WTC11 (cell line): Measurements from ENCODE around the gene ZFP62. TPM values are rescaled to one million over a fixed set of nuclear protein-coding genes. Genes with fewer than 3 reads are reported as not detected.

Experiments
- ATAC-seq: fragments of 200-7000 bp; cut with Tn5 transposase; 2 replicates; pipeline ENCODE4 v1.10.0; 2021; ENCODE audit warnings: mild to moderate bottlenecking, moderate library complexity
- CTCF ChIA-PET: fragments of 300-600 bp; sonication (Branson Sonifier 250); formaldehyde crosslinking; loops from one replicate; lab custom pipeline; 2021; ENCODE audit warnings: antibody characterized with exemption; lab: Charles Lee
- POLR2A ChIA-PET: fragments of 350-600 bp; sonication (Branson Sonifier 250); formaldehyde crosslinking; loops from one replicate; lab custom pipeline; 2021; ENCODE audit warnings: antibody characterized with exemption; lab: Charles Lee
- DNase-seq: peaks from one replicate; pipeline ENCODE4 v3.0.0; 2021; ENCODE audit warnings: low spot score
- H3K27ac Mint-ChIP-seq: 2 replicates; pipeline ENCODE4 v1.8.0; 2021; ENCODE audit warnings: mixed read lengths
- H3K27me3 Mint-ChIP-seq: 2 replicates; pipeline ENCODE4 v1.8.0; 2021; ENCODE audit warnings: low read depth, mild to moderate bottlenecking, moderate library complexity, mixed read lengths
- H3K36me3 Mint-ChIP-seq: 2 replicates; pipeline ENCODE4 v1.8.0; 2021; ENCODE audit warnings: mixed read lengths
- H3K4me1 Mint-ChIP-seq: 2 replicates; pipeline ENCODE4 v1.8.0; 2022; ENCODE audit warnings: mixed read lengths
- H3K4me3 Mint-ChIP-seq: 2 replicates; pipeline ENCODE4 v1.8.0; 2021; ENCODE audit warnings: mild to moderate bottlenecking, moderate library complexity, mixed read lengths
- H3K9me3 Mint-ChIP-seq: 2 replicates; pipeline ENCODE4 v1.8.0; 2021; ENCODE audit warnings: mixed read lengths
- AR ChIP-seq: fragments of 250-450 bp; sonication (Bioruptor Pico); IDR thresholded peaks from 2 replicates; pipeline ENCODE4 v1.9.0; 2021; ENCODE audit warnings: mild to moderate bottlenecking
- ATF1 ChIP-seq: sonication (generic); formaldehyde crosslinking; IDR thresholded peaks from 2 replicates; pipeline ENCODE4 v1.8.1; 2023; ENCODE audit warnings: mild to moderate bottlenecking, moderate library complexity, missing genetic modification reagents
- CBFB ChIP-seq: sonication (generic); formaldehyde crosslinking; IDR thresholded peaks from 2 replicates; pipeline ENCODE4 v1.8.1; 2022; ENCODE audit warnings: mild to moderate bottlenecking, low read depth, missing genetic modification reagents
- FOXP1 ChIP-seq: sonication (generic); formaldehyde crosslinking; IDR thresholded peaks from 2 replicates; pipeline ENCODE4 v1.8.0; 2022; ENCODE audit warnings: missing genetic modification reagents, mild to moderate bottlenecking, moderate library complexity, borderline replicate concordance
- HMGXB4 ChIP-seq: sonication (generic); formaldehyde crosslinking; IDR thresholded peaks from 2 replicates; pipeline ENCODE4 v1.8.1; 2023; ENCODE audit warnings: mild to moderate bottlenecking, moderate library complexity, missing genetic modification reagents
- IRF2 ChIP-seq: sonication (generic); formaldehyde crosslinking; IDR thresholded peaks from 2 replicates; pipeline ENCODE4 v1.8.0; 2022; ENCODE audit warnings: low read depth, missing genetic modification reagents, borderline replicate concordance
- RELA ChIP-seq: sonication (generic); formaldehyde crosslinking; IDR thresholded peaks from 2 replicates; pipeline ENCODE4 v1.8.1; 2022; ENCODE audit warnings: missing genetic modification reagents, mild to moderate bottlenecking, borderline replicate concordance
- SMAD4 ChIP-seq: sonication (generic); formaldehyde crosslinking; IDR thresholded peaks from 2 replicates; pipeline ENCODE4 v1.8.0; 2022; ENCODE audit warnings: mild to moderate bottlenecking, missing genetic modification reagents
- ZNF219 ChIP-seq: sonication (generic); formaldehyde crosslinking; IDR thresholded peaks from 2 replicates; pipeline ENCODE4 v1.8.0; 2023; ENCODE audit warnings: missing genetic modification reagents, mild to moderate bottlenecking, borderline replicate concordance
- ZNF263 ChIP-seq: sonication (generic); formaldehyde crosslinking; IDR thresholded peaks from 2 replicates; pipeline ENCODE4 v1.8.1; 2022; ENCODE audit warnings: low read depth, mild to moderate bottlenecking, moderate library complexity, missing genetic modification reagents
- ZNF532 ChIP-seq: fragments of 250-450 bp; sonication (Bioruptor Pico); IDR thresholded peaks from 2 replicates; pipeline ENCODE4 v1.9.0; 2021; ENCODE audit warnings: mild to moderate bottlenecking, borderline replicate concordance
- ZSCAN18 ChIP-seq: fragments of 250-450 bp; sonication (Bioruptor Pico); IDR thresholded peaks from 2 replicates; pipeline ENCODE4 v2.1.2; 2022; ENCODE audit warnings: mild to moderate bottlenecking, moderate library complexity
- total RNA-seq: library from RNA; stranded (reverse); gene quantifications from 3 replicates; pipeline ENCODE4 v1.2.3, GENCODE V29; 2021

The ZFP62 gene
- total RNA-seq, 1 experiment from 2014 or later = 41.2 TPM

- no peak for ATAC-seq
- no peak for DNase-seq
- Mint-ChIP-seq H3K27me3 (peaks cover 14% of the 10 kb centered on the region), H3K36me3 (peaks cover 14% of the 10 kb centered on the region), H3K27ac (no peak overlapping the region), H3K4me3 (no peak overlapping the region), H3K9me3 (peaks cover 25% of the 10 kb centered on the region), H3K4me1 (peaks cover 3% of the 10 kb centered on the region)
- TF ChIP-seq ATF1 = no peak
- no peak for TF ChIP-seq ZNF532 (CRISPR knock-in tag)
- TF ChIP-seq ZSCAN18 (CRISPR knock-in tag) = no peak
- no peak for TF ChIP-seq RELA (CRISPR knock-in tag)
- no peak for TF ChIP-seq AR (CRISPR knock-in tag)
- no peak for TF ChIP-seq ZNF219 (CRISPR knock-in tag)
- no peak for TF ChIP-seq ZNF263 (CRISPR knock-in tag)
- CTCF ChIA-PET = interaction anchor here (0.6 to 1.2 kb wide), 2 partner anchors 21 to 30 kb away, joined by 3 to 4 read pairs; no protein-coding TSS in a partner anchor
- POLR2A ChIA-PET = no interaction called here
Measured at GRCh38 chr5:180839227-180839626, 21.8 kb downstream of the ZFP62 start.

GRCh38 chr5:180837478-180837877 is 23.6 kb downstream of the ZFP62 start:
- H3K4me1 Mint-ChIP-seq = peaks cover 2% of the 10 kb centered on the region; the same call in 1 of the 2 replicates
- peaks cover 18% of the 10 kb centered on the region for H3K27me3 Mint-ChIP-seq
- H3K9me3 Mint-ChIP-seq = peaks cover 21% of the 10 kb centered on the region
- CTCF ChIA-PET = interaction anchor here (0.5 to 1.5 kb wide), 5 partner anchors 25 to 314 kb away, joined by 3 read pairs; no protein-coding TSS in a partner anchor
- H3K27ac Mint-ChIP-seq = no peak overlapping the region
- TF ChIP-seq CBFB = no peak
- TF ChIP-seq IRF2 (CRISPR knock-in tag) = no peak
- no peak for TF ChIP-seq HMGXB4 (CRISPR knock-in tag)
- TF ChIP-seq SMAD4 (CRISPR knock-in tag) = no peak
- no peak for TF ChIP-seq FOXP1
- TF ChIP-seq, all 79 proteins: peak for 0
- DNase-seq = no peak
- Mint-ChIP-seq H3K4me3 (no peak overlapping the region), H3K36me3 (peaks cover 11% of the 10 kb centered on the region)
- ATAC-seq = no peak
- POLR2A ChIA-PET = no interaction called here
